Activated naive CD4-positive, alpha-beta T cell treated with anti-CD3 and anti-CD28 coated beads for 36 hours (primary cell): ENCODE results near the gene TMEM44. TPM values are rescaled to one million over a fixed set of nuclear protein-coding genes. Genes with fewer than 3 reads are reported as not detected.

Source experiments
- CTCF ChIA-PET: fragments of 350-600 bp; sonication (Branson Sonifier 250); formaldehyde crosslinking; loops from one replicate; lab custom pipeline; 2021; ENCODE audit warnings: antibody characterized with exemption; lab: Charles Lee
- DNase-seq: peaks from one replicate; pipeline ENCODE4 v3.0.0-alpha.2; 2020
- H3K27ac Mint-ChIP-seq: one replicate; pipeline ENCODE4 v1.8.0; 2021; ENCODE audit warnings: mild to moderate bottlenecking, mixed read lengths
- H3K27me3 Mint-ChIP-seq: one replicate; pipeline ENCODE4 v1.8.0; 2021; ENCODE audit warnings: low read depth, mixed read lengths
- H3K36me3 Mint-ChIP-seq: one replicate; pipeline ENCODE4 v1.8.0; 2021; ENCODE audit warnings: low read depth, mixed read lengths
- H3K4me1 Mint-ChIP-seq: one replicate; pipeline ENCODE4 v1.8.0; 2021; ENCODE audit warnings: low read depth, mixed read lengths
- H3K4me3 Mint-ChIP-seq: one replicate; pipeline ENCODE4 v1.8.0; 2021; ENCODE audit warnings: mild to moderate bottlenecking, moderate library complexity, mixed read lengths
- H3K9me3 Mint-ChIP-seq: one replicate; pipeline ENCODE4 v1.8.0; 2021; ENCODE audit warnings: mixed read lengths
- intact Hi-C: fragments of 100-400 bp; cut with micrococcal nuclease; formaldehyde crosslinking; loops from one replicate; pipeline ENCODE4 v1.15.1; 2023
- total RNA-seq, 2 experiments: library from RNA; stranded (reverse); gene quantifications; one replicate each; pipeline ENCODE4 v1.2.3, GENCODE V29; 2021

The TMEM44 gene
- total RNA-seq, 2 experiments from 2014 or later, result 0.93 to 1.7 TPM

- Mint-ChIP-seq H3K4me1 (peaks cover 19% of the 10 kb centered on the region), H3K36me3 (peaks cover 14% of the 10 kb centered on the region), H3K4me3 (no peak overlapping the region), H3K27ac (no peak overlapping the region), H3K9me3 (peaks cover 3% of the 10 kb centered on the region), H3K27me3 (no peaks in the 10 kb centered on the region)
- CTCF ChIA-PET, result interaction anchor here (0.8 kb wide), 1 partner anchor 8 kb away, joined by 3 read pairs; no protein-coding TSS in a partner anchor
- intact Hi-C loops, result loop anchor here (10.0 kb wide), 1 partner anchor 452 kb away; the partner anchor contains the start of gene HES1
- no peak for DNase-seq
Measured at GRCh38 chr3:194586836-194587235, 46.4 kb downstream of the TMEM44 start.

- peaks cover 3% of the 10 kb centered on the region for H3K9me3 Mint-ChIP-seq
- H3K36me3 Mint-ChIP-seq, result peaks cover 14% of the 10 kb centered on the region
- H3K4me3 Mint-ChIP-seq, result no peak overlapping the region
- DNase-seq, result no peak
- intact Hi-C loops, result loop anchor here (2.0 to 10.0 kb wide), 4 partner anchors 65 to 857 kb away; partner anchors contain the start of genes ACAP2 and HES1
- no peaks in the 10 kb centered on the region for H3K27me3 Mint-ChIP-seq
- H3K4me1 Mint-ChIP-seq, result peaks cover 19% of the 10 kb centered on the region
- CTCF ChIA-PET, result interaction anchor here (0.8 to 1.2 kb wide), 2 partner anchors 9 to 114 kb away, joined by 3 read pairs; no protein-coding TSS in a partner anchor
- H3K27ac Mint-ChIP-seq, result no peak overlapping the region
Measured at GRCh38 chr3:194585880-194586281, 47.3 kb downstream of the TMEM44 start.

DNA sequence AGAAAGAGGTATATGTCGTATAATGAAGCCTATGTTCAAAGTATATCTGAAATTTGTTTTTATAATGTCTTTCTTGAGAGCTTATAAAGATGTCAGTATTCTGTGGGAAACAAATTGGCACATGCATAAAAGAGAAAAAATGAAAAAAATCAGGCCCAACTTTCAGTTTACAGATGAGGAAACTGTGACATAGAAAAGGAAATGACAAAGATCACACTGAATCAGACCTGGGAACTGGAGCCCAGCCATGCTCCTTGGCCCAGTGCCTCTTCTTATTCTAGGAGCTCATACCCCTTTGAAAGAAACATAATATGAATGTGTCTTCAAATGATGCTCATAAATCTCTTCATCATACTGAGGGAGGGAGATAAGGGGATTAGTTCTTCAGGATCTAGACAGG, 48.4 kb downstream of the TMEM44 start:
- intact Hi-C loops, result loop anchor here (1.0 to 10.0 kb wide), 5 partner anchors 9 to 858 kb away; partner anchors contain the start of genes ACAP2 and HES1
- Mint-ChIP-seq H3K36me3 (peaks cover 14% of the 10 kb centered on the region), H3K27me3 (no peaks in the 10 kb centered on the region)

DNA sequence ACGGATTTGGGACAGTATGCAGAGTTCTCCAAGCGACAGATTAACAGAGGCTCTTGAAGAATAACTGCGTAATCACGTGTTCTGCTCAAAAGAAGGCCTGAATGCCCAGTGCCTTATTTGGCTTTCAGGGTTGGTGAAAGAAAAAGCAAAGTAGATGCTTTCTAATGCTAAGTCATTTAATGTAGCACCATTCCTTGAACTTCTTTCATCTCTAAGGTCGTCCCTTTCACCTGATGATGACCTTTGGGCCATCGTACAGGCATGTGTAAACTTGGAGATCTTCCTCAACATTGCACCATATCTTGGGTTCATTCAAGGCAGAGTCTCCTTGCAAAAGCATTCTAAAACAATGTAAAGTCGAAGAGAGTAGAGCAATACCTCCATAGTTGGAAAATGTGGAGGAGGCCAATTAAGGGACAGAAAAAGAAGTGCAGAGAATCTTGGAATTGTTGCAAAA, 48.9 kb downstream of the TMEM44 start:
- CTCF ChIA-PET, result interaction anchor here (0.6 to 1.2 kb wide), 3 partner anchors 10 to 22 kb away, joined by 3 read pairs; no protein-coding TSS in a partner anchor
- Mint-ChIP-seq H3K9me3 (peaks cover 3% of the 10 kb centered on the region), H3K27me3 (no peaks in the 10 kb centered on the region), H3K27ac (peak overlapping the region; percentile 94), H3K36me3 (peaks cover 14% of the 10 kb centered on the region), H3K4me1 (peaks cover 19% of the 10 kb centered on the region), H3K4me3 (peak overlapping the region; percentile 94)
- no peak for DNase-seq
- intact Hi-C loops, result loop anchor here (1.0 to 10.0 kb wide), 5 partner anchors 10 to 858 kb away; partner anchors contain the start of genes ACAP2 and HES1

More for the DNA sequence above, 48.4 kb downstream of the TMEM44 start:
- peak overlapping the region; percentile 94 for H3K4me3 Mint-ChIP-seq
- H3K27ac Mint-ChIP-seq, result peak overlapping the region; percentile 94
- H3K9me3 Mint-ChIP-seq, result peaks cover 3% of the 10 kb centered on the region
- H3K4me1 Mint-ChIP-seq, result peaks cover 19% of the 10 kb centered on the region
- peak; percentile 74 for DNase-seq
- CTCF ChIA-PET, result interaction anchor here (0.6 to 1.2 kb wide), 4 partner anchors 10 to 271 kb away, joined by 3 read pairs; no protein-coding TSS in a partner anchor

GRCh38 chr3:194582196-194582905, 50.9 kb downstream of the TMEM44 start:
- Mint-ChIP-seq H3K9me3 (peaks cover 3% of the 10 kb centered on the region), H3K27me3 (no peaks in the 10 kb centered on the region), H3K4me3 (peak overlapping the region; percentile 45), H3K4me1 (peaks cover 26% of the 10 kb centered on the region), H3K36me3 (peaks cover 12% of the 10 kb centered on the region), H3K27ac (no peak overlapping the region)
- intact Hi-C loops, result loop anchor here (2.0 to 10.0 kb wide), 2 partner anchors 186 to 448 kb away; partner anchors contain the start of gene HES1
- CTCF ChIA-PET, result interaction anchor here (0.6 to 1.1 kb wide), 4 partner anchors 8 to 93 kb away, joined by 3 to 8 read pairs (median 4); no protein-coding TSS in a partner anchor
- DNase-seq, result no peak

- no peak for DNase-seq
- CTCF ChIA-PET, result interaction anchor here (1.0 to 1.2 kb wide), 2 partner anchors 14 to 107 kb away, joined by 3 to 4 read pairs; no protein-coding TSS in a partner anchor
- Mint-ChIP-seq H3K4me3 (no peak overlapping the region), H3K9me3 (no peaks in the 10 kb centered on the region), H3K27me3 (no peaks in the 10 kb centered on the region), H3K27ac (no peak overlapping the region), H3K4me1 (peaks cover 9% of the 10 kb centered on the region), H3K36me3 (peaks cover 3% of the 10 kb centered on the region)
- intact Hi-C loops, result no loop called here
Measured at GRCh38 chr3:194579091-194579606, 54.1 kb downstream of the TMEM44 start.

GRCh38 chr3:194577986-194578905, 55.0 kb downstream of the TMEM44 start:
- H3K27ac Mint-ChIP-seq, result peak overlapping the region; percentile 33
- H3K9me3 Mint-ChIP-seq, result no peaks in the 10 kb centered on the region

GRCh38 chr3:194575484-194576210, 57.6 kb downstream of the TMEM44 start:
- Mint-ChIP-seq H3K27ac (no peak overlapping the region), H3K36me3 (no peaks in the 10 kb centered on the region), H3K4me3 (no peak overlapping the region), H3K4me1 (peaks cover 18% of the 10 kb centered on the region), H3K9me3 (no peaks in the 10 kb centered on the region), H3K27me3 (peaks cover 19% of the 10 kb centered on the region)
- DNase-seq, result no peak
- intact Hi-C loops, result no loop called here
- CTCF ChIA-PET, result interaction anchor here (0.7 to 2.8 kb wide), 5 partner anchors 19 to 129 kb away, joined by 3 to 15 read pairs (median 6); no protein-coding TSS in a partner anchor

More at GRCh38 chr3:194577986-194578905, 55.0 kb downstream of the TMEM44 start:
- intact Hi-C loops, result no loop called here
- Mint-ChIP-seq H3K36me3 (no peaks in the 10 kb centered on the region), H3K27me3 (peaks cover 5% of the 10 kb centered on the region), H3K4me1 (peaks cover 11% of the 10 kb centered on the region), H3K4me3 (no peak overlapping the region)
- CTCF ChIA-PET, result interaction anchor here (0.9 to 2.2 kb wide), 6 partner anchors 15 to 108 kb away, joined by 3 to 8 read pairs (median 5); no protein-coding TSS in a partner anchor
- peak; percentile 22 for DNase-seq

- Mint-ChIP-seq H3K4me1 (peaks cover 18% of the 10 kb centered on the region), H3K27ac (no peak overlapping the region), H3K9me3 (no peaks in the 10 kb centered on the region), H3K36me3 (no peaks in the 10 kb centered on the region), H3K4me3 (no peak overlapping the region), H3K27me3 (peaks cover 19% of the 10 kb centered on the region)
- CTCF ChIA-PET, result interaction anchor here (0.6 to 2.8 kb wide), 13 partner anchors 8 to 244 kb away, joined by 3 to 15 read pairs (median 5); no protein-coding TSS in a partner anchor
- intact Hi-C loops, result no loop called here
- DNase-seq, result no peak
Measured at GRCh38 chr3:194574639-194575483, 58.4 kb downstream of the TMEM44 start.
